Mesendoderm (in vitro differentiated cells): Measurements from ENCODE around the gene PTPRG.

ENCODE experiments used
- DNase-seq: peaks from one replicate; pipeline ENCODE4 v3.0.0; 2013
- H2AK5ac ChIP-seq: 2 replicates; pipeline ENCODE4 v1.6.1; 2013; ENCODE audit warnings: low read length, inconsistent platforms
- H2BK120ac ChIP-seq: 2 replicates; pipeline ENCODE4 v1.6.1; 2013; ENCODE audit warnings: low read depth, mild to moderate bottlenecking, low read length, moderate library complexity, mixed read lengths
- H2BK15ac ChIP-seq: replicated peaks from 2 replicates; pipeline ENCODE4 v1.6.1; 2013; ENCODE audit warnings: low read depth, mild to moderate bottlenecking, moderate library complexity
- H2BK5ac ChIP-seq: 2 replicates; pipeline ENCODE4 v1.6.1; 2013; ENCODE audit warnings: low read length, inconsistent platforms
- H3K18ac ChIP-seq: 2 replicates; pipeline ENCODE4 v1.6.1; 2013; ENCODE audit warnings: mild to moderate bottlenecking, low read length, mixed read lengths
- H3K23ac ChIP-seq: one replicate; pipeline ENCODE4 v1.6.1; 2013; ENCODE audit warnings: low read length
- H3K27ac ChIP-seq: 2 replicates; pipeline ENCODE4 v1.5.1; 2013; ENCODE audit warnings: low read depth, mild to moderate bottlenecking, inconsistent platforms, low read length, moderate library complexity
- H3K27me3 ChIP-seq: 2 replicates; pipeline ENCODE4 v1.6.1; 2013; ENCODE audit warnings: low read length, control low read depth, mild to moderate bottlenecking, inconsistent platforms; ENCODE audit not compliant: insufficient read depth, poor library complexity
- H3K36me3 ChIP-seq: 2 replicates; pipeline ENCODE4 v1.6.1; 2013; ENCODE audit warnings: low read length, inconsistent platforms; ENCODE audit not compliant: control insufficient read depth, insufficient read depth
- H3K4ac ChIP-seq: one replicate; pipeline ENCODE4 v1.6.1; 2013; ENCODE audit warnings: low read depth, mild to moderate bottlenecking, low read length, moderate library complexity
- H3K4me1 ChIP-seq: 2 replicates; pipeline ENCODE4 v1.6.1; 2013; ENCODE audit warnings: low read depth, low read length, inconsistent platforms; ENCODE audit not compliant: control insufficient read depth
- H3K4me2 ChIP-seq: 2 replicates; pipeline ENCODE4 v1.6.1; 2013; ENCODE audit warnings: low read length
- H3K4me3 ChIP-seq: 2 replicates; pipeline ENCODE4 v1.5.1; 2013; ENCODE audit warnings: mild to moderate bottlenecking, low read length
- H3K56ac ChIP-seq: one replicate; pipeline ENCODE4 v1.6.1; 2013; ENCODE audit warnings: low read length
- H3K79me1 ChIP-seq: 2 replicates; pipeline ENCODE4 v1.6.1; 2013; ENCODE audit warnings: low read length, inconsistent platforms
- H3K79me2 ChIP-seq: 2 replicates; pipeline ENCODE4 v1.6.1; 2013; ENCODE audit warnings: mild to moderate bottlenecking, low read length; ENCODE audit not compliant: control insufficient read depth, insufficient read depth
- H3K9ac ChIP-seq: 2 replicates; pipeline ENCODE4 v1.6.1; 2013; ENCODE audit warnings: low read length, inconsistent platforms
- H4K5ac ChIP-seq: one replicate; pipeline ENCODE4 v1.6.1; 2013; ENCODE audit warnings: low read length
- H4K8ac ChIP-seq: one replicate; pipeline ENCODE4 v1.6.1; 2013; ENCODE audit warnings: low read depth, mild to moderate bottlenecking, control low read depth, low read length, moderate library complexity
- WGBS: extraction: QIAGEN DNeasy Blood & Tissue Kit; methylation state at CpG from one replicate; pipeline ENCODE4 v1.1.7; 2013; ENCODE audit warnings: low lambda C conversion rate, missing lambda C conversion rate; ENCODE audit not compliant: insufficient coverage; ENCODE audit errors: extremely low coverage; 5-methylcytosine and 5-hydroxymethylcytosine counted together

The PTPRG gene

DNA sequence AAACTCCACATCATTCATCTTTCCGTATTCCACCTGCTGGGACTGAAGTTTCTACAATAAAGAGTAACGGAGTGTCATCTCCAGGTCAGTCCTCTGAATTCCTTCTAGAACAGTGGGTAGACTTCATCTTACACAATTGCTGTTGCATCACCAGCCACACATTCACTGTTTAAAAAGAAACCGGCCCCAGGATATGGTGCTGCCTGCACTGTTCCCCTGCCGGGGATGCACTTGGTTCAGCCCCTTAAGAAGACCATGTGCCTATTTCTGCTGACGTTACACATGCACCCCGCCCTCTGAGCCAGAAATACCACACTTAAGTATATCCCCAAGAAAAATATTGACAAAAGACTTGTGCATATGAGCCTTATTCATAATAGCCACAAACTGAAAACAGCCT lies 578.6 kb downstream of the PTPRG start:
- Histone ChIP-seq H3K18ac (no peak overlapping the region), H3K4ac (no peak overlapping the region), H3K23ac (no peak overlapping the region), H2BK120ac (no peak overlapping the region), H3K27ac (no peak overlapping the region), H2AK5ac (no peak overlapping the region), H3K79me2 (no peaks in the 10 kb centered on the region), H4K8ac (no peak overlapping the region), H4K5ac (no peak overlapping the region), H3K4me3 (no peak overlapping the region), H2BK5ac (no peak overlapping the region), H3K9ac (no peak overlapping the region), H3K56ac (no peak overlapping the region), H3K79me1 (peaks cover 1% of the 10 kb centered on the region), H3K4me2 (no peak overlapping the region), H2BK15ac (no peak overlapping the region), H3K27me3 (no peaks in the 10 kb centered on the region), H3K36me3 (no peaks in the 10 kb centered on the region), H3K4me1 (peaks cover 15% of the 10 kb centered on the region)
- no peak for DNase-seq
- WGBS = no CpG with 5 or more reads among the region's 6 CpGs

DNA sequence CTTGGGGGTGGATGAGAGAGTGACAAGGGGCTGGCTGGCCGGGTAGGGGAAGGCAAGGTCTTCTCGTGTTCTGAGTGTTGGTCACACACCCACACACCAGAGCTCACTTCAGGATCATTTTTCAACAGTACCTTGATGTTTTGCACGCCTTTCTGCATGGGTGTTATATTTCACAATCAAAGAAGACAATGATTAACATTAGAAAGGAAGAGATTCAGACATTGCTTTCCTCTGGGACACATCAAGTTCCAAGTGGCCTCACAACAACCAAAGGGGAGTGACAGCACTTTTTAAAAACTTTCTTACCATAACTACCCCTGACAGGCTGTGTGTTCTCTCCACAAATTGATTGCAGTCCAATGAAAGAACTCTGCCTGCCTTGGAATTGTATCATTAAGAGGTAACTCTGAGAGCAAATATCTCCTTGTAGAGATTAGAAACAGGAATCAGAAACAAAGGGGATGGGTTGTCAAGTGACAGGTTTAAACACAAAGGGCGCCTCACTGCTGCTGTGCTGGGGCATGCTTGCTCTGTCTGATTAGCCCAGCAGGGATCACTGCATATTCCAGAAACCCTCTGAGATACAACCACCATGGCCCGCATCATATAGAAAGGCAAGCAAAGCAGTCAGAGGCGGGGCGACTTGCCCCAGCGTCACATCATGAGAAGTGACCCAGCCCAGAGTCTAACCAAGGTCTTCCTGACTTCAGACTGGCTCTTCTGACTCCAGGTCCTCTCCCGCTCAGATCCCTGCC lies 581.1 kb downstream of the PTPRG start:
- WGBS = no CpG with 5 or more reads among the region's 9 CpGs
- Histone ChIP-seq H4K8ac (no peak overlapping the region), H3K56ac (no peak overlapping the region), H3K9ac (no peak overlapping the region), H3K79me2 (no peaks in the 10 kb centered on the region), H3K27ac (peak overlapping the region; percentile 40), H3K4me1 (peaks cover 15% of the 10 kb centered on the region), H3K4ac (no peak overlapping the region), H2BK5ac (no peak overlapping the region), H2AK5ac (no peak overlapping the region), H3K4me3 (no peak overlapping the region), H4K5ac (no peak overlapping the region), H2BK15ac (no peak overlapping the region), H3K18ac (peak overlapping the region; percentile 31), H3K79me1 (no peaks in the 10 kb centered on the region), H3K36me3 (no peaks in the 10 kb centered on the region), H3K4me2 (no peak overlapping the region), H2BK120ac (no peak overlapping the region), H3K23ac (no peak overlapping the region), H3K27me3 (no peaks in the 10 kb centered on the region)
- peak; percentile 74 for DNase-seq

- H3K18ac ChIP-seq = no peak overlapping the region
- no CpG with 5 or more reads among the region's 6 CpGs for WGBS
- no peak overlapping the region for H3K27ac ChIP-seq
Measured at GRCh38 chr3:62143843-62144450, 582.6 kb downstream of the PTPRG start.

DNA sequence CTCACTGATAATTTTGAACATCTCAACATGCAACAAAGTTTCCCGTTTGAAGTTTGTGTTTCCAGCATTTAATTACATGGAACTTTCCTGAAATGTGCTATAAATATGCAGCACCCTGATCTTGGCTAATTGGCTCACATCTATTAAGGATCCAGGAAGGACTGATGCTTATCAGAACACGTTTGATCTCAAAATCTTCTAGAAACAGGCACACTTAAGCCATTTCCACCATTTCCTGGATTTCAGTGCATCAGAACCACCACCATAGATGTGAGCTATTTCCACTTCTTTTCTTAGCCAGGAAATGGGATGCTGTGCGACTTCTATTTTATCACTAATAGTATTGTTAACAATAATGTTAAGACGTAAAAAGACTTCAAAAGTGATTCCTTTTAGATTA lies 583.1 kb downstream of the PTPRG start:
- Histone ChIP-seq H2BK5ac (no peak overlapping the region), H2AK5ac (no peak overlapping the region), H4K5ac (no peak overlapping the region), H3K4me1 (peaks cover 15% of the 10 kb centered on the region), H3K4ac (no peak overlapping the region), H3K9ac (no peak overlapping the region), H3K27ac (no peak overlapping the region), H2BK15ac (no peak overlapping the region), H3K23ac (no peak overlapping the region), H3K18ac (no peak overlapping the region), H3K79me2 (no peaks in the 10 kb centered on the region), H3K27me3 (no peaks in the 10 kb centered on the region), H3K36me3 (no peaks in the 10 kb centered on the region), H2BK120ac (no peak overlapping the region), H3K56ac (no peak overlapping the region), H3K4me3 (no peak overlapping the region), H3K79me1 (no peaks in the 10 kb centered on the region), H3K4me2 (no peak overlapping the region), H4K8ac (no peak overlapping the region)
- no CpG with 5 or more reads among the region's 4 CpGs for WGBS
- DNase-seq = no peak

More at GRCh38 chr3:62143843-62144450, 582.6 kb downstream of the PTPRG start:
- H3K79me2 ChIP-seq = no peaks in the 10 kb centered on the region
- no peak overlapping the region for H3K4ac ChIP-seq
- H3K4me1 ChIP-seq = peaks cover 15% of the 10 kb centered on the region
- H2BK15ac ChIP-seq = no peak overlapping the region
- H3K27me3 ChIP-seq = no peaks in the 10 kb centered on the region
- H3K36me3 ChIP-seq = no peaks in the 10 kb centered on the region
- H3K4me2 ChIP-seq = no peak overlapping the region
- H3K4me3 ChIP-seq = no peak overlapping the region
- no peak overlapping the region for H3K23ac ChIP-seq
- no peak overlapping the region for H3K56ac ChIP-seq
- H4K8ac ChIP-seq = no peak overlapping the region
- no peak overlapping the region for H2BK5ac ChIP-seq
- H2BK120ac ChIP-seq = no peak overlapping the region
- no peak overlapping the region for H2AK5ac ChIP-seq
- no peak overlapping the region for H3K9ac ChIP-seq
- DNase-seq = no peak
- no peak overlapping the region for H4K5ac ChIP-seq
- H3K79me1 ChIP-seq = no peaks in the 10 kb centered on the region

DNA sequence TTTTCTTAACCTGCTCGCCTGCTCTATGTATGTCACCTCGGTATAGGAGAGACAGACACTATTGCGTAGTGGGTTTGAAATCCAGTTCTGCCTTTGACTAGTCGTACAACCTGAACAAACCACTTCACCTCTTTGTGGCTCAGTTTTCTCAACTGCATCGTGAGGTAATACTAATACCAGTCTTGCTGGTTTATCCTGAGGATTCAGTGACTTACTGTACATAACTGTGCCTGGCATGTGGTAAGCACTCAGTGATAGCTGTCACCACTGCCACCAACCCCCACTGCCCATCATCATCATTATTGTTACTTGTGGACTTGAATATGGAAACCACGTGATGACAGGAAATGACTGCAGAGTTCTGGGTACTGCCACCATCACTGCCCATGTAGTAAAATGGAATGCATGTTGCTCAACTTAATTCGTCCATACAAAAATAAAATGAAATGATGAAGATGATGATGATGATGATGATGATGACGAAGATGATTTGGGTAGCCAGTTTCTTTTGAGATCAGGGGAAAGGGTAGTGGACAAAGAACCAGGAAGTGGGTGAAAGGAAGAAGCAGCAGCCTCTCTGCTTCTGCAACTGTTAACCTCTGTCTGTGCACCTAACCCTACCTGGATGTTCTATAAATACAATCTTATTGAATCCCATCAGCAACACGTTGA lies 583.9 kb downstream of the PTPRG start:
- Histone ChIP-seq H3K4me3 (no peak overlapping the region), H3K4me1 (peaks cover 15% of the 10 kb centered on the region), H2BK15ac (no peak overlapping the region), H3K56ac (no peak overlapping the region), H3K23ac (no peak overlapping the region), H3K27me3 (no peaks in the 10 kb centered on the region), H3K36me3 (no peaks in the 10 kb centered on the region), H2BK5ac (no peak overlapping the region), H2AK5ac (no peak overlapping the region), H3K9ac (no peak overlapping the region), H4K5ac (no peak overlapping the region), H3K4ac (no peak overlapping the region), H3K79me1 (no peaks in the 10 kb centered on the region), H3K4me2 (no peak overlapping the region), H3K27ac (no peak overlapping the region), H2BK120ac (no peak overlapping the region), H3K79me2 (no peaks in the 10 kb centered on the region), H3K18ac (no peak overlapping the region), H4K8ac (no peak overlapping the region)
- WGBS = no CpG with 5 or more reads among the region's 9 CpGs
- no peak for DNase-seq
